GM18505 (cell line): Measurements from ENCODE around the gene TBX3.

Experiments used
- ATAC-seq: cut with Tn5 transposase; IDR thresholded peaks from one replicate; pipeline ENCODE4 v1.9.1; 2021; ENCODE audit not compliant: unreplicated experiment
- POLR2A ChIP-seq: IDR thresholded peaks from 4 replicates; pipeline ENCODE4 v1.6.1; 2011; ENCODE audit warnings: borderline replicate concordance; ENCODE audit not compliant: insufficient read depth, insufficient read length; ENCODE audit errors: extremely low read depth

The TBX3 gene

GRCh38 chr12:114671066-114671442 is 12.9 kb downstream of the TBX3 start:
- no peak for ATAC-seq
- TF ChIP-seq POLR2A: no peak

GRCh38 chr12:114670291-114670980 is 13.5 kb downstream of the TBX3 start:
- TF ChIP-seq POLR2A: no peak
- ATAC-seq: no peak

DNA sequence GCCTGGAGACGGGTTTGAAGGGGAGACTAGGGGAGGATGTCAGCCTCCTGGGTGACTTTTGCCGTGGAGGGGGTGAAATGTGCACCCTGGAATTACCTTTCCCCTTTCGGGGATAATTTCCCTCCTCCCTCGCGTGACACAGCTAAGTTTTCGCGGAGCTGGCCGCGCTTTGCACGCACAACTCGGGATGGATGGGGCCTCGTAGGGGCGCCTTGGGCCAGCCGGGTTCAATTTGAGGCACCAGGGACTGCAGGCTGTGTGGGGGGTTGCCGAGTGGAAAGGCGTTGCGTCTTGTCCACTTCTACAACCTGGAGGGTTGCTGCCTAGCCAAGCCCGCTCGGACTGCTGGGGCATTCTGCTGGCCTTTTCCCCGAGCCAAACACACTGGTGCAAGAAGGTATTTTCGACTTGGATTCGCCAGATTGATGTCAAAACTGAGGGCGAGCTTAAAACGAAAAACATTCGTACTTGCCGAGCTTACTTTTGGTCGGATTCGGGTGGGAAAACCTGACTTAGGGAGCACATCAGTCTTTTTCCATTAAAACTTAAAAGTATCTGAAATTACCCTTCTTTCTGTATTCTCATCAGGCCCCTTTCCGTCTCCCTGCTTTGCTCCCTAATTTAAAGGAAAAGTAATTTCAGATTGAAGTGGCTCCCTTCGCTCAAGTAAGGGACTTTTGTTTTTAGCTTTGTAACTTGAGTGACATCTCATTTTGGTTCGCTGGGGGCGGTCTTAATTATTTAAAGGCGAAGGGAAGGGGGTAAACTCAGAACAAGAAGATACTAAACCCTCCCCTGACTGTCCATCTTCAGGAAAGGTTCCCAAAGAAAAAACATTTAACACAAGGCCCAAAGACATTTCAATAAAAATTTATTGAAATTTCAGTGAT is 14.3 kb downstream of the TBX3 start:
- ATAC-seq: no peak
- TF ChIP-seq POLR2A: no peak

DNA sequence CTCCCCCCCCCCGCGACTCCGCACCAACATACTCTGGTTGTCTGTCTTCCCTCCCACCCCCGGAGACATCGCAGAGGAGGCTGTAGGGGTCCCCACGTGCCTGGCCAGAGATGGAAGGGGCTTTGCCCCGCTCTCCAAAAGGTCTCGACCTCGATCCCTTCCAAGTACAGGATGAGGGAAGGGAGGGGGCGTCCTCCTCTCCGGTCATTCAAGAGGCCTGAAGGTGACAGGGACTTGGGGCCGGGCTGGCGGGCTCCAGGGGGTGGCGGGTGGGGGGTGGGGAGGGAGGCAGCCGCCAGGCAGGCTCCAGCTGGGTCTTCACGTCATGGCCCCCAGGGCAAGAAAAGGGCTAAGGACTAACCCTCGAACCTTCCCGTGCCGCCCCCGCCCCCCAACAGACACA is 15.1 kb downstream of the TBX3 start:
- no peak for TF ChIP-seq POLR2A
- no peak for ATAC-seq

DNA sequence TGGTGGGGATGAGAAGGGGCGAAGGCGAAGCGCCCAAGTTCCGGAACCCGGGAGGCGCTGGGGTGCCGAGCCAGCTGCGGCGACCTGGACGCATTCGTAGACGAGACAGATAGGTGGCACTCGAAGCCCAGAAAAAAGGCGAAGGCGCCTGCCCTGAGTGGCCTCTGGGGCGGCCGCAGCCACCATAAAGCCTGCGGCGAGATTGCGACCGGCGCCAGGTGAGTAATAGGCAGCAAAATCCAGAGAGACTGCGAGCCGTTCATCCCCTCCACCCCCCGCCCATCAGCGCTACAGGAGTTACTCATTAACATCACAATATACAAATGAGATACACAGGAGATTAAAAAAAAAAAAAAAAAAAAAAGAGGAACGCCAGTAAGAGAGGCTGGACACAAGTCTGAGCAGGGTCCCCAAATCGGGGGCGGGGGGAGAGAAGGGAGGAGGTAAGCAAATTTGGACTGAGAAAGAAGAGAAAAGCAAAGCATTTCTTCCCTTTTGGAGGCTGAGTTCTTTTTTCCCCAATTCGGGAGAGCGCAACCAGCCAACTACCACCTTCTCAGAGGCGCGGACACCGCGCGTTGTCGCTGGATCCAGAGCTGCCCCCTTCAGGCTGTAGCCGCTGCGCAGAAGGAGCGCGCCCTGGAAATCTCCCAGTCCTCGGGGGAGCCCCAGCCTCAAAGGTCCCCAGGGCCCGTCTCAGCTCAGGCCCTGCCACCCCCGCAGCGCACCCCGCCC is 15.7 kb downstream of the TBX3 start:
- TF ChIP-seq POLR2A: no peak

DNA sequence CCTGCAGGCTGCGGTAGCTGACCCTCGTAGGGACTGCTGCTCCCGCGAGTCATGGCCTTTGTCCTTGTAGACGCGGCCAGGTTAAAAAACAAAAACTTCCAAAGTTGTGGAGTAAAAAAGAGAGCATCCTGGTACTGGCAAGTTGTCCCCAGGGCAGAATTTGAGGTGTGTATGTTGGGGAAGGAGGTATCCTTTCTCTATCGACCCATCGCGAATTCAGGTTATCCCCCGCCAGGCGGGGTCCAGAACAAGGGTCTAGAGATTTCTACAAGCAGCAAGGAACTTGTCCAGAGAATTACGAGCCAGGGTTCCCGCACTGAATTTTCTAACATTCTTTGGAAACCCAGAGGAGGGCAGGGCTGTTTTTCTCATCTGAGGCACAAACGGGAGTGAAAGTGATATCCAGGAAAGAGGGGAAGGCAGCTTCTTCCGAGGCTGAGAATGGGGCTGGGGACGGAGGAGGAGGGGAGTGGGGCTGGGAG is 16.3 kb downstream of the TBX3 start:
- TF ChIP-seq POLR2A: no peak
- ATAC-seq: no peak

More for the DNA sequence above, 15.7 kb downstream of the TBX3 start:
- no peak for ATAC-seq

DNA sequence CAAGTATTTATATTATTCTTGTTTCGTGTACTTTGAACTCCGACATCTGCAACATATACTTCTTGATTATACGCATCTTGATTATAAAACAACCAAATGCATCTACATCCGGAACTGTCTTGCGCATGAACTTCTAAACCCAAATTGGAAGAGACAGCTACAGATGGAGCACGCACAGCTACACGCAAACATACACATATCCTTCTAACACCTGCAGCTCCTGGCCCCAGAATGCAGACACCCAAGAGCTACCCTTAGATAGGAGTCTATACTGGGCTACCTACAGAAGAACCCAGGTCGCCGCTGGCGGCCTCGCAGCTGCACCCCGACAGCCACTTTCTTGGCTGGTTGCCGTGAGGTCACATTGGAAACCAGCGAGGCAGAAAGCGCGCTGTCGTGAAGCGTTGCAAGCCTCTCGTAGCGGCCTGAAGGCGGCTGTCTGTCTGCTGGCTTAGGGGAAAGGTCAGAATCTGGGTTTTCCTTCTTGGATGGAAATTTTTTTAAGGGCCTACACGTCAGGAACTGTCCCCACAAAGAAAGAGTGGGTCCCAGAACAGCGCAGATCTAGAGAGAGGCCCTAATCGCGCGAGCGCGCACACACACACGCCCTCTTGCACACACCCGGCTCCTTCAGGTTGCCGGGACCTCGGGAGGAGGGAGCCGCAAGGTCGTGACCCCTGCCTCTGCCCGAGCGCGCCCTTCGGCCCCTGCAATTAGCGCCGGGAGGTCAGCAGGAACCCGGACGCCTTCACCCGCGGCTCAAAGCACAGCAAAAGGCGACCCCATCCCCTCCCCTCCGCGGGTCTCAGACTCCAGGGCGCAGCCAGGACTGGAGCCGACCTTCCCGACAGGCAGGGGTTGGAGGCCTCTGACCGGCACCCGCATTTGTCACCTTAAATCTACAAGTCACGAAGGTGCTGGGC is 17.0 kb downstream of the TBX3 start:
- TF ChIP-seq POLR2A: no peak
- no peak for ATAC-seq

DNA sequence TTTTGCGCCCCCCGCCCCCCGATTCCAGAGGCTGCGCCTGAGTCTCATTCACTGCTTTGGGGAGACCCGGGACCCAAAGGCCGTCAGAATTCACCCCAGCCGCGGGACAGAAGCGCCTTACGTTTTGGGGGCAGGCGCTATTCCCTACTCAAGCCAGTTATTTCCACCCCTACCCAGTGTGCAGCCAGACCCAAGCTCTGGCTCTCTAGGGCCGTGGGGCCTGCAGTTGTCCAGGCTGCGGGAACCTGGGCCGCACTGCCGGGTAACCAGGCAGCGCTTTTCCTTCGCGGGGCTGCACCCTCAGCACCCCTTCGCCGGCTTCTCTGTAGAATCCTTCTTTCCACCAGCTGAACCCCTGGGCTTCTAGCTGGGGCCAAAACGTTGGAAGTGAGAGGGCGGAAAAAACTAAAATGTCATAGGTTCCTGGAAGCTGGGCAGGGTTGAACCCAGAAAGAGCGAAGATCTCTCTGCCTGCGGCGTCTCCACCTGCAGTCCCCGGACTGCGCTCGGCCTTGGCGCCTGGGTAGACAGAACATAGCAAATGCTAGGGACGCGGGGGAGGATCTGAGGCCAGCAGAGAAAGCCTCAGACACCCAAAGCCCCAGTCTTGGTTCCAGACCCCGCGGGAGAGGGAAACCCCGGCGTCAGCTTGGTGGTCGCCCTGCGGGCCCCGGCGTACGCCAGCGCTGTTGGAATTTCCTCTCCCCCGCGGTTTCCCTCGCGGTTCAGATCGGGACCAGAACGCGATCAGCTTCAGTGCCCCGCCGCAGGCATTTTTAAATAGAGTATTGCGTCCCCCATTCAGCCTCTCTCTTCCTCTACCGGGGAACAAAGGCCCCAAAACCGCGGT is 18.3 kb downstream of the TBX3 start:
- TF ChIP-seq POLR2A: no peak
- ATAC-seq: no peak

DNA sequence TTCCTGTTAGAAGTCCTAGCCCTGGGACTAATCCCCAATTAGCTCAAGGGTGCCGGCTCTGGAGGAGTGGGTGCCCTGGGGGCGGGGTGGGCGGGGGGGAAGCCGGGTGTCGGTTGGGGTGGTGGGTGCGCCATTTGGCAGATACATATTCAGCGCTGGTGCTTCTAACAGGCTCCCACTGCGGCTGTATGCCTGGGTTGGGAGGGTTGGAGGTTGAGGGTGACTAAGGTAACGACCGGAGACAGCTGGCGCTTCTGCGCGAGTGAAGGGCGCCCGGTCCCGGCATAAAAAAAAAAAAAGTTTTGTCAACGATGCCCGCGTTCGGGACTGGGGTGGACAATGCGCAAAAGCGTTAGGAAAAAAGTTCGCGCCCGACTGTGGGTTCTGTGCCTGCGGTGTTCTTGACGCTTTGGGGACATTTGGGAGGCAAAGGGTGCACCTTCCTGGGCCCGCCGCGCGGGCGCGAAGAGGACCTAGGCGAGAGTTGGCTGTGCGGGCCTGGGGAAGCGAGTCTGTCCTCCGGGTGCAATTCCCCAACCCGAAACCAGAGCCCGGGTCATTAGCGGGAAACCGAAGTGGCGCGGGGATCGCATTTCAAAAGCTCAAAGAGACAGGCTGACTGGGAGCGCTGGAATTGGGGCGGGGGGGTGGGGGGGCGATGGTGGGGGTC is 19.2 kb downstream of the TBX3 start:
- ATAC-seq: no peak
- no peak for TF ChIP-seq POLR2A

DNA sequence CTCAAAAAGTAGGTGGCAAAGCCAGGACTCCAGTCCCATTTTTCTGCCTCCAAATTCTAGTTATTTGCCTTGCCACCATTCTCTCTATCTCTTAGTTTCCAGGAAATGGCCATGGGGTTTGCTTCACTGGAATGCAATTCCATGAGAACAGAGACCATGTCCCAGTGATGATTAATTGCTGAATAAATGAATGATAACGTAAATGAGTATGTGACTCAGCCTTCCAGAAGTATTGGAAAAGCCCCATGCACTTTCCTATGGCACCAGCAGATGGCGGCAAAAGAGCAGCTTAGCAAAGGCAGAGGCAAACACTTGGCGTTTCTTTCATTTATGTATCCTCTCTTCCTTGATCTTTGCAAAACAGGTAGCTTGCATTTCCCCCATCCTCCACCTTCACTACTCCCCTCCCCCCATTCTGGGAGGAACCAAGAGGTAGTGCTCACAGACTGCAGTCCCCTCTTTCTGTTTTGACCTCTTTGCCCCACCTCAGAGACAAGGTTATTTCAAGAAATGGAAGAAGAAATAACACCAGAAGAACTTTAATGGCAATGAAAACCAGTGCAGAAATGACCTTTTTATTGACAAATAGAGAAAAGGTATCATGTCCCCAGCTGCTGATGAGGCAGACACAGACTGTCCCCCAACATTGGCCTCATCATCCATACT is 21.3 kb downstream of the TBX3 start:
- no peak for ATAC-seq
- TF ChIP-seq POLR2A: no peak

GRCh38 chr12:114661245-114661644 is 22.7 kb downstream of the TBX3 start:
- no peak for TF ChIP-seq POLR2A

More at GRCh38 chr12:114661245-114661644, 22.7 kb downstream of the TBX3 start:
- ATAC-seq: no peak
